DMS114 treated with DMSO at 0.1 percent for 48 hours (cell line): ENCODE data around the gene PTPRE.

ENCODE experiments used
- DNase-seq: peaks from one replicate; lab custom pipeline; 2025; ENCODE audit not compliant: unreplicated experiment; lab: John Stamatoyannopoulos, UW

PTPRE gene

DNA sequence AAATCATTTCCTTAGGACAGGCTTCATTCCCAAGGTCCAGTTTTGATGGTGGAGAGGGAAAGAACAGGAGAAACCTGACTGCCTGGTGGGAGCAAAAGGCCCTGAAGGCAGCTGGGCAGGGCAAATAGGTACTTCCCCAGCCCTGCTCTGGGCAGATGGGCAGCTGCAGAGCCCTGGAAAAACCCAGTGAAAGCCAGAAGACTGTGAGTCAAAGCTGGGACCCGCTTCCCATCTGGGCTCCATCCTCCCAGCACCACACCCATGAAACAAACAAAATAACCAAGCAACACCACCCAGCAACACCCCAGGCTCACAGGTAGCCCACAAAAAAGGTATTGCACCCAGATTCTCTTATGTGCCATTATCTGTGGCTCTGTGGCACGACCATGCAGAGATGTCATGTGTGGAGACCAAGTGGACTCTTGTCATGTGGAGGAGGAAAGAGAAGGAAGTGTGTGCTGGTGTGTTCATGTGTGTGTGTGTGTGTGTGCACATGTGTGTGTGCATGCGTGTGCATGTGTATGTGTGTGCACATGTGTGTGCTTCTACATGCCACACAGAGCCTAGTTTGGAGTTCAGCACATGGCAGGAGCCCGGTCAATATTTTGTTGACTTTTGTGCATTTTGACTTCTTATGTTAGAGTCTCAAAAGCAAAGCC is 24.0 kb upstream of the PTPRE start:
- no peak for DNase-seq

DNA sequence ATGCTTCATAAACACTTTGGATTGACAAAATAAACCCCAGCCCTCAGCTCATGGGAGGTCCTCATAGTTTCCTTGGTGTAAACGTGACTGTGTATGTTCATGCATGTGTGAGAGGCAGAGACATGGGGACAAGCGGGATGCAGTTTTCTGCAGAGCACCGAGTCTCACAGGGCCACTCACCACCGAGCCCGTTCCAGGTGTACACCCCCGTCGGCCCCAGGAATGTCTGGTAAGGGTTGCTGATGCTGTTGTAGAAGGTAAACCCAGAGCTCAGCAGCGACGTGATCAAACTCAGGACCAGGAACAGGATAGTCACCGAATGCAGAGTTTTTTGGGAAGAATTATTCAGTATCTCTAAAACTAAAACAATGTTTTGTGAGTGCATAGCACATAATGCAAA is 23.4 kb upstream of the PTPRE start:
- DNase-seq: no peak

DNA sequence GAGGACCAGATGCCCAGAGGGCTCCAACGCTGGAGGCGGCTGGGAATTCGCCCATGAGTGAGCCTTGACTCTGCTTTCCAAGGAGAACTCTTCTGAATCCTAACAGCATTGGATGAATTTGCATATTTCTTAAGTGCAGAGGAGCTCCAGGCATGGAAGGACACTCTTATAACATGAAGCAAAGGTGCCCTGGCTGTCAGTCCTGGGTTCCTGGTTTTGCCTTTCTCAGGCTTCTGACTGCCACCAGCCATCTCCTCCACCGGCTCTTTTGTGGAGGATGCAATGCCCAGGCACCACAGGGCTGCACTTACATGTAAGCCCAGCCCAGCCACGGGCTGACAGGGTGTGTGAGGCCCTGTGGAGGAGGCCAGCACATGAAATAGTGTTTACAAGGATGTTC is 22.4 kb upstream of the PTPRE start:
- DNase-seq: no peak

GRCh38 chr10:127886371-127887051 is 20.4 kb upstream of the PTPRE start:
- DNase-seq: no peak

GRCh38 chr10:127887541-127888415 is 19.1 kb upstream of the PTPRE start:
- no peak for DNase-seq

- no peak for DNase-seq
Observed at GRCh38 chr10:127888521-127889312, 18.2 kb upstream of the PTPRE start.

- DNase-seq: no peak
Observed at GRCh38 chr10:127889605-127890195, 17.2 kb upstream of the PTPRE start.

DNA sequence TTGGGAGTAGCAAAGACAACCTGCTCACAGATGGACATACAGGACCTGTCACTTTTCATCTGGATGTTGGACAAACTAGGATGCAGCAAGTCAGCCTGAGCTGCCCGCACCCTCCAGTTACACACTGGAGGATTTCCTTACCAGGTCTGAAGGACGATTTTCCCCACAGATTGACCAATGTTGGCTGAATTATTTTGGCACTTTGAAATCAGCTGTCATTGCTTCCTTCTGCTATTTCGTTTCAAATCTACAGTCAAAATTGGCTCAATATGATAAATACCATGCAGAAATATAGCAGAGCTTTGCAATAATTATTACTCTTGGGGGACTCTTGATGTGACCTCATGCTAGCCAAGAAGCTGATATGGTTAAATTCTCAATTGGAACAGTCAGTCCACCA is 16.7 kb upstream of the PTPRE start:
- no peak for DNase-seq

GRCh38 chr10:127890832-127891334 is 16.0 kb upstream of the PTPRE start:
- DNase-seq: no peak

- DNase-seq: no peak
Observed at GRCh38 chr10:127892743-127893142, 14.2 kb upstream of the PTPRE start, which contains the start of gene CLRN3. CLRN3 (minus strand) TSS chr10:127892941; CDS start chr10:127892784, 157 bp downstream.

DNA sequence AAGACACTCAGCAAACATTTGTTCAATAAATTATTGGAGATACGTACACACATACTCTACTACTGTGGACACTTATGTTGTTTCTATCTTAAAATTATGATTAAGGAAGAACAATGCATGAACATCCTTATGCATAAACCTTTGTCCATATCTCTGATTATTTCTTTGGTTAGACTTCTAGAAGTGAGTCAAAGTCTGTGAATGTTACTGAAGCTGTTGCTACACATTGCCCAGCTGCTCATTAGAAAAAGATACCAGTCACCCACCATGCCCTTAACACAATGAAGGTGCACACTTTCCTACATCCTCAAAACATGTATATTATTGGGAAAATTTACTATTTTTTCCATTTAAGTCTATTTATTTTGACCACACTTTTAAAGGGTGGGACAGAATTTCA is 12.8 kb upstream of the PTPRE start:
- no peak for DNase-seq

- DNase-seq: no peak
Observed at GRCh38 chr10:127896590-127896989, 10.3 kb upstream of the PTPRE start.

- DNase-seq: no peak
Observed at GRCh38 chr10:127897177-127897576, 9.7 kb upstream of the PTPRE start.

DNA sequence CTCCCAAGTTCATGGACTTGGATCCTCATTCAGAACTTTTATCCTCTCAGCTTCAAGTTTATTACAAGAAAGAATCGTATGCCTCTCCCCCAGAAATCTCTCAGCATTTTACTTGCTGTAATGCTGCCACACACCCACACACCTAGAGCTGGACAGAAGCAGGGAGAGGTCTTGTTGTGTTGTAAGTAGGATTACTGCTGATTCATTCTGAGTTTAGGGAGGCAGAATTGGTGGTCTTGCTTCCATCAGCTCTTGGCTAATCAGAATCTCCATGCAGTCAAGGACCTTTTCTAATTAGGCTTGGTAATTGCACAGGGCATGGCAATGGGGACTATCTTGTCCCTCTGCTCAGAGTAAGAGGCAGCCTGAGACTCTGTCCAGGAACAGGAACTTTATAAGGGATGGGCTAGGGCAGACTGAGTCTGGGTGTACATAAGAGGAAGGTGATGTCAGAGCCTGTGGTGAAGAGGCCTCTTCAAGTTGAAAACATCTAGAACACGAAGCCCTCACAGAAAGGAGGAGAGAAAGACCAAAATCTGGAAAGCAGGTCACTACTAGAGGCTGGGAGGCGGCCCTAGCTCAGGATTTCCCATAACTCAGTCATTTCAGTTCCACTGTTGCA is 7.0 kb upstream of the PTPRE start:
- no peak for DNase-seq

- no peak for DNase-seq
Observed at GRCh38 chr10:127903789-127904188, 3.1 kb upstream of the PTPRE start.

DNA sequence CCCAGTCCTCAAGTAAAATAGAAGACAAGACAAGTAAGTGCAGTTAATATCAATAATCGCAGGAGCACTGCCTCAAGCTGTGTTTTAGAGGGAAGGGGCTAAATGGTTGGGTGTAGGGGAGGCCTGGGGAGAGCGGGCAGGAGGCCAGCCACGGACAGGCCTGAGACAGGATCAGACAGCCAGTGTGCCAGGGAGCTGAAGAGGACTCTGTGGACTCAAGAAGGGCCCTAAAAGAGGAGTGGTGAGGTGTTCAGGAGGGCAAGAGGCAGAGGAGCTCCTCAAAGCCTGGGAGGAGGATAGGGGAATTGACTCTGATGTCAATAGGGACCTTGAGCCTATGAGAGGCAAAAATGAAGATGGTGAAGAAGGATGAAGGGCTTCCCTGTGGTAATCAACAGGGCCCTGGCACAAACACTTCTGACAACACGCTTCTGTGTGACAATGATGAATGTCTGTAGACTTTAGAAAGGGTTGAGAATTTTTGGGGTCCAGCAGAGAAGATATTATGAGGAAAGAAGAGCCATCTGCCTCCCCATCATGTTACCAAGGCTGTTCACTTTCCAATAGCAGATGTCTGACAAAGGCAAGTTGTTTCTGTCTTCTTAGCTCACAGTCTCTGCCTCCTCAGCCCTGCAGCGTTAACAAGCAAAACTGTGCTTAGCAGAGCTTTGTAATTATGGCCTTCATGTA is 2.4 kb upstream of the PTPRE start:
- DNase-seq: no peak

DNA sequence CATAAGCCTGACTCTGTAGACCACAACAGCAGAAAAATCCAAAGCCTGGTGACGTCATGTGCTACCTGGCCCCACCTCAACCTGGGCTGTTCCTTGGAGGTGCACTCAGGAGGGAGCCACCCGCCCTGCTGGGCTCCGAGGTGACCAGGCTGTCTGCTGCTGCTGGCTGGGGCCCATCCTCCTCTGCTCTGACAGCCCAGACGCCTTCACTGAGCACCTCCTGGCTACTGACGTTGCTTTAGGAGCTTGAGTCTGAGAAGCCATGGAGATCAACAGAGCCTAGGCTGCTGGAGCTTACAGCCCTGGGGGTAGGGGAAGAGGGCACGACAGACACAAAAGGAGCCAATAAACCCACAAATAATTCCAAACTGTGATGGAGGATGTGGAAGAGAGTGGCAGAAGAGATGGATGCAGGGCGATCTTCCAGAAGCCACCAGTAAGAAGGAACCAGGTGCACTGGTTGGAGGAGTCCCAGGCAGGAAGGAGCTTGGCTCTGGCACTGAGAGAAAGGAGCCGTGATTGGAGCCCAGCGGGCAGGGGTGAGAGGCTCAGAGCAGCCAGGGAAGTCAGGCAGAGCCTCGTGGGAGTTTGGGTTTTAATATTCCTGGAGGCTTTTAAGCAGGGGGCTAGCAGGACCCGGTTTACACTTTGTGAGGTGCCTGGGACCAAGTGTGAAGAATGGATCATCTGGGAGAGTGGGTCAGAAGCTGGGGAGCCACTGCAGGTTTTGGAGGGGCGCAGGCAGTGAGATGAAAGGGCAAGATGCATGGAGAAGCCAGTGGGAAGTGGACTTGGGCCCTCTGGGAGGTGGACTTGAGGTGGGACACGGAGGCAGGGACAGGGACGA is 1.7 kb upstream of the PTPRE start:
- DNase-seq: no peak

DNA sequence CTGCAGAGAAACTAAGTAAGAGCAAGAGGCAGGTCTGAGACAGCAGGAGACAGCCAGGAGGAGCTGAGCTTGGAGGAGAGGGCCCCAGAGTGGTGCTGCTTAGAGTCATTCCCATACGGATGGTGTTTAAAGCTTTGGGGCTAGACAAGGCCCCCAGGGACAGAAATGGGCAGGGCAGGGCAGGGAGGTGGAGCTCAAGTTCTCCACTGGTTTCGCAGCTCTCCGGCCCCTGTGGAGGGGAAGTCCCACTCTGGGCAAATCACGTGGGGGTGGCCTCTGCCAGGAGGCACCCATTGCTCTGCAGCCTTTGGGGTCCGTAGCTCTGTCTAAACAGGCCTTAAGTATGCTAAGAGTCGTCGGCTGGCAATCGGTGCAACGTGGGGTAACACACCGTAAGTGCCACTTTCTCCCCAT is 1.0 kb upstream of the PTPRE start:
- no peak for DNase-seq
